ENCODE data around the gene TRIM71. TPM values are rescaled to one million over a fixed set of nuclear protein-coding genes. Genes with fewer than 3 reads are reported as not detected.

TRIM71 gene
- total and polyA plus RNA-seq, 2 donors (not counting 1 experiment from before 2014, with no cell fraction given), result not detected

GRCh38 chr3:32895701-32896100 is 77.9 kb downstream of the TRIM71 start:
- TF ChIP-seq EZH2 (IDR thresholded peaks at IDR 0.05; ENCODE audit: borderline replicate concordance, insufficient read depth, low read depth, low read length, poor library complexity, severe bottlenecking) (no peak), CTCF (IDR thresholded peaks at IDR 0.05) (no peak)
- ATAC-seq (ENCODE audit: low read depth), result no peak
- H3K4me1 ChIP-seq (ENCODE audit: control insufficient read depth in 2 of 2, insufficient read depth in 2 of 2, low read length in 2 of 2), result no peaks in the 10 kb centered on the region
- H3K9me3 Mint-ChIP-seq (ENCODE audit: insufficient read depth), result no peaks in the 10 kb centered on the region
- no peaks in the 10 kb centered on the region for H3K4me1 Mint-ChIP-seq
- H2AFZ ChIP-seq (ENCODE audit: insufficient read depth, low read depth, low read length, poor library complexity, severe bottlenecking), result no peak overlapping the region
- ChIA-PET POLR2A (no interaction called here), CTCF (no interaction called here)
- H3K27ac Mint-ChIP-seq, result no peak overlapping the region
- no peak overlapping the region for H3K4me3 Mint-ChIP-seq
- H3K27me3 Mint-ChIP-seq, result peaks cover 30% of the 10 kb centered on the region
- H3K4me2 ChIP-seq (replicated peaks; ENCODE audit: low read depth, low read length, poor library complexity, severe bottlenecking), result no peak overlapping the region
- no peaks in the 10 kb centered on the region for H3K36me3 ChIP-seq (replicated peaks in 1 of 2; ENCODE audit: control extremely low read depth in 1 of 2, control insufficient read depth in 1 of 2, extremely low read depth in 1 of 2, insufficient read depth in 2 of 2, low read length in 1 of 2)
- intact Hi-C loops (cut with micrococcal nuclease), result no loop called here
- no peak for DNase-seq
- 90% methylated on average over 2 of the region's 2 CpGs for WGBS (ENCODE audit: insufficient coverage)
- H3K9ac ChIP-seq (ENCODE audit: low read length), result no peak overlapping the region
- H3K79me2 ChIP-seq (ENCODE audit: control insufficient read depth, insufficient read depth, low read length), result no peaks in the 10 kb centered on the region
- no peaks in the 10 kb centered on the region for H4K20me1 ChIP-seq (ENCODE audit: control insufficient read depth, insufficient read depth, low read length, poor library complexity, severe bottlenecking)
- peaks cover 0 to 6% (median 2%) of the 10 kb centered on the region in 4 experiments for H3K27me3 ChIP-seq (replicated peaks in 1 of 4; ENCODE audit: control extremely low read depth in 1 of 4, control insufficient read depth in 3 of 4, insufficient read depth in 4 of 4, low read length in 3 of 4)
- no peak overlapping the region for H3K4me3 ChIP-seq (ENCODE audit: control extremely low read depth in 1 of 5, extremely low read depth in 1 of 5, insufficient read depth in 1 of 5, low read depth in 2 of 5, low read length in 4 of 5)
- H3K27ac ChIP-seq (ENCODE audit: low read length in 2 of 2), result no peak overlapping the region
- H3K9me3 ChIP-seq (ENCODE audit: control extremely low read depth in 1 of 3, control insufficient read depth in 2 of 3, insufficient read depth in 1 of 3, low read length in 2 of 3), result no peaks in the 10 kb centered on the region

- Histone ChIP-seq H3K79me2 (ENCODE audit: control insufficient read depth, insufficient read depth, low read length) (no peaks in the 10 kb centered on the region), H3K27me3 (replicated peaks in 1 of 4; ENCODE audit: control extremely low read depth in 1 of 4, control insufficient read depth in 3 of 4, insufficient read depth in 4 of 4, low read length in 3 of 4) (peaks cover 0 to 6% (median 2%) of the 10 kb centered on the region in 4 experiments), H3K9me3 (ENCODE audit: control extremely low read depth in 1 of 3, control insufficient read depth in 2 of 3, insufficient read depth in 1 of 3, low read length in 2 of 3) (no peaks in the 10 kb centered on the region), H3K4me3 (ENCODE audit: control extremely low read depth in 1 of 5, extremely low read depth in 1 of 5, insufficient read depth in 1 of 5, low read depth in 2 of 5, low read length in 4 of 5) (no peak overlapping the region), H3K27ac (ENCODE audit: low read length in 2 of 2) (no peak overlapping the region), H2AFZ (ENCODE audit: insufficient read depth, low read depth, low read length, poor library complexity, severe bottlenecking) (no peak overlapping the region), H3K36me3 (replicated peaks in 1 of 2; ENCODE audit: control extremely low read depth in 1 of 2, control insufficient read depth in 1 of 2, extremely low read depth in 1 of 2, insufficient read depth in 2 of 2, low read length in 1 of 2) (no peaks in the 10 kb centered on the region), H4K20me1 (ENCODE audit: control insufficient read depth, insufficient read depth, low read length, poor library complexity, severe bottlenecking) (no peaks in the 10 kb centered on the region), H3K4me1 (ENCODE audit: control insufficient read depth in 2 of 2, insufficient read depth in 2 of 2, low read length in 2 of 2) (no peaks in the 10 kb centered on the region), H3K9ac (ENCODE audit: low read length) (no peak overlapping the region), H3K4me2 (replicated peaks; ENCODE audit: low read depth, low read length, poor library complexity, severe bottlenecking) (no peak overlapping the region)
- Mint-ChIP-seq H3K27me3 (peaks cover 34% of the 10 kb centered on the region), H3K4me3 (no peak overlapping the region), H3K4me1 (no peaks in the 10 kb centered on the region), H3K27ac (no peak overlapping the region), H3K9me3 (ENCODE audit: insufficient read depth) (no peaks in the 10 kb centered on the region)
- DNase-seq, result no peak
- ChIA-PET CTCF (no interaction called here), POLR2A (no interaction called here)
- TF ChIP-seq EZH2 (IDR thresholded peaks at IDR 0.05; ENCODE audit: borderline replicate concordance, insufficient read depth, low read depth, low read length, poor library complexity, severe bottlenecking) (no peak), CTCF (IDR thresholded peaks at IDR 0.05) (no peak)
- WGBS (ENCODE audit: insufficient coverage), result no CpG with 5 or more reads among the region's 4 CpGs
- intact Hi-C loops (cut with micrococcal nuclease), result no loop called here
- no peak for ATAC-seq (ENCODE audit: low read depth)
These were observed 78.3 kb downstream of the TRIM71 start for GRCh38 chr3:32896143-32896542.
